ENCODE results near the gene STEAP3.

Gene STEAP3

DNA sequence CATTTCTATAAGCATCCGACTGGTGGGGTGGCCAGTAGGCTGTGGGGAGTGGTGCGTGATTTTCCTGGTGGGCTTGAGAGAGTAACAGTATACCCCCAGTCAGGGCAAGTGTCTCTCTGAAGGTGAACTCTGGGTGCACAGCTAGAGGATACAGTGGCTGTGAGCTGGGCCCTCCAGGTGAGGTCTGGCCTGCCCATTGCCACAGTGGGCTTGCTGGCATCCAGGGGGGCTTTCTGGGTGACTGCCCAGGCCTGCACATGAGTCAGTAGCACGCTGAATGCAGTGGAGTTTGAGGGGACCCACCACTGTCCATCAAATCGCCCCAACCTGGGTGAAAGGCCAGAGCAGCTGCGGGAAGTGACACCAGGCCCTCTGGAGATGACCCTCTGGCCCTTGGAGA lies 4.5 kb downstream of the STEAP3 start:
- DNase-seq, result no peak

DNA sequence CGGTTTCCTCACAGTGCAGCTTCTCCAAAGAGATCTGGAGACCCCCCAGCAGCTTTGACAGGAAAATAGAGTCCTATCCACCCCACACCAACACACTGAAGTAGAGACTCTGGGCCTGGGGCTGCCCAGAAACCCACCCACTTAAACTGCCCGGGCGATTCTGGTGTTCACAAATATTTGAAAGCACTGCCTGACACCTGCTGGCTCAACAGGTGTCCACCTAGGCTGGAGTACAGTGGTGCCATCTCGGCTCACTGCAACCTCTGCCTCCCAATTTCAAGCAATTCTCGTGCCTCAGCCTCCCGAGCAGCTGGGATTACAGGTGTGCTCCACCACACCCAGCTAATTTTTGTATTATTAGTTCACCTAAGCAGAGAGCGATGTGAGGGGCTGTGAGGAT lies 5.3 kb downstream of the STEAP3 start:
- no peak for DNase-seq

GRCh38 chr2:119229716-119230115 lies 6.1 kb downstream of the STEAP3 start:
- DNase-seq, result no peak

- no peak for DNase-seq
Measured at GRCh38 chr2:119230219-119231185, 6.9 kb downstream of the STEAP3 start.

DNA sequence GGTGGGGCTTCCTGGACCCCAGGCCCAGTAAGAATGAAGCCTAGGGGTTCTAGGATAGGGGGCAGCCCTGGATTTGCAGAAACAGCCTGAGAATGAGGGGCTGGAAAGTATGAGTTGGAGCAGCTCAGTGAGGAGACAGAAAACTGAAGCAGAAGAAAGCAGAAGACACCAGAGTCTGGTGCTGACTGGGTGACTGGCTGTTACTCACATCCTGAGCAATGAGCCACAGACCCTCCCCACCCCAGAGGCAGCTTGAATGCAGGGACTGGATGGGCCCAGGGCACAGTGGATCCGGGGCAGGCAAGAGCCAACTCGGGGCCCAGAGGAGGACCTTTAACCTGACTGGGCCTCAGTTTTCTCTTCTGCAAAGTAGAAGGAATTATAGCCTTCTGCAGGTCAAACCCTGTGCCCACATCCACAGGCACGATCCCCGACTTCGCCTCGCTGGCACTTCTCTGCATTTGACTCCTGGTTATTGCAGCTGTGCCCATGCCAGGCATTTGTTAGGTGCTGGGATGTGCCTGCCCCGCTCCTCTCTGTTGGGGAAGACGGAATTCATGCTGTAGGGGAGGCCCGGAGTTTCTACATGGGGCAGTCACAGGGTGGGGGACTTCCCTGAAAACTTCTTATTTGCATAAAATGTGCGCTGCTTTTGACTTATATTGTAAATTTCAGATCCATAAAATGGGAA lies 8.5 kb downstream of the STEAP3 start:
- DNase-seq, result no peak

DNA sequence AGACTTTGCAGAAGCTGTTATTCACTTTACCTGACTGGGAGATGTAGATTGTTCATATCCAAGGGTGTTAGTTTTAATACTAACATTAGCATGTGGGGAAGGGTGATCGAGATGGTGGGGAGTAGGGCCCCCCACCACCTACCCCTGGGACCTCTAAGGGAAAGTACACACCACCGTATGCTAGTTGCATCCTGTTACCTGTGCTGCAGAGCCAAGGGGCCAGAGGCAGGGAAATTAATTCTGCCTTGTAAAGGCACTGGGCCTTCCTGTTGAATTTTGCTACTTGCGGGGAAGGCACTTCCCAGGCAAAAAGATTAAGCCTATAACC lies 9.0 kb downstream of the STEAP3 start:
- no peak for DNase-seq

GRCh38 chr2:119233326-119234020 lies 9.8 kb downstream of the STEAP3 start:
- DNase-seq, result no peak

DNA sequence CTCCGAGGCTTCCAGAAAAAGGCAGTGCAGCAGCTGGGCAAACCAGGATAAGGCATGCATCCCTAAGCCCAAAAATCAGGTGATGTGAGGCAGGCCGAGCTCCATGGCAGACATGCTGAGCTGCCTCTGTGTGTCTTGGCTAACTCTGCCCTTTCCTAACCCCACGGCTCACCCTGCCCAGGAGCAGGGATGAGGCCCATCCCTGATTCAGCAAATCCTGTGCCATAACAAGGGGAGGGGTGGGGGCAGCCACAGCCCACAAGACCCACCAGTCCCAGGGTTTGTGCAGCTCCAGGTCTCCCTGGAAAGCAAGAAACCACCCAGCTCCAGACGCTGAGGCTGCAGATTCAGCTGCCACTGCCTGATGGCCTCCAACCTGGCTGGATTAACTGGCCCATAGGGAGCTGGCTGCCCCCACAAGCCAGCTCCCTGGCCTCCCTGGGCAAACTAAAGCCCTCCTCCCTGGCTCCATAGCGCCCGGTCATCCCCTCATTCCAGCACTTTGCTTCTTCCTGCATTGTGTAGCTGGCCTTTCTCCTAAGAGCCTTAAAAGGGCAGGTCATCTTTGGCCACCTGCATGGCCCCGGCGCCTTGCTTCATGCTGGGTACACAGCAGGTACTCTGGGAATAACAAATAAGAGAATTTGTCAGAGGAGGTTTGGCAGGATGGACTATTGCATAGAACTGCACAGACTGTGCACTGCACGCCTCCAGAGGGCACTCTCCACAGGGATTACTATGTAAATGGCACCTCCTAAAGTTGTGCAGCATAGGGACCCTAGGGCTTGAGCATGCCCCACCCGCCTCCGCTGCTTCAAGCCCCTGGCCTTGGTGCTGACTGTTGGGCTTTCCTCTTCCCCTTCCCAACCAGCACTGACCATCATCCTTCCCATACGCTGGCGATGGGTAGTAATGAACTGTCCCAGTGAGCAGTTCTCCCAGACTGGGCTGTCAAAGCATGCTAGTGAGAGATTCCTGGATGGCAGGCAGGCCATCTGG lies 10.7 kb downstream of the STEAP3 start:
- DNase-seq, result no peak

- no peak for DNase-seq
Measured at GRCh38 chr2:119236796-119237195, 13.2 kb downstream of the STEAP3 start.

DNA sequence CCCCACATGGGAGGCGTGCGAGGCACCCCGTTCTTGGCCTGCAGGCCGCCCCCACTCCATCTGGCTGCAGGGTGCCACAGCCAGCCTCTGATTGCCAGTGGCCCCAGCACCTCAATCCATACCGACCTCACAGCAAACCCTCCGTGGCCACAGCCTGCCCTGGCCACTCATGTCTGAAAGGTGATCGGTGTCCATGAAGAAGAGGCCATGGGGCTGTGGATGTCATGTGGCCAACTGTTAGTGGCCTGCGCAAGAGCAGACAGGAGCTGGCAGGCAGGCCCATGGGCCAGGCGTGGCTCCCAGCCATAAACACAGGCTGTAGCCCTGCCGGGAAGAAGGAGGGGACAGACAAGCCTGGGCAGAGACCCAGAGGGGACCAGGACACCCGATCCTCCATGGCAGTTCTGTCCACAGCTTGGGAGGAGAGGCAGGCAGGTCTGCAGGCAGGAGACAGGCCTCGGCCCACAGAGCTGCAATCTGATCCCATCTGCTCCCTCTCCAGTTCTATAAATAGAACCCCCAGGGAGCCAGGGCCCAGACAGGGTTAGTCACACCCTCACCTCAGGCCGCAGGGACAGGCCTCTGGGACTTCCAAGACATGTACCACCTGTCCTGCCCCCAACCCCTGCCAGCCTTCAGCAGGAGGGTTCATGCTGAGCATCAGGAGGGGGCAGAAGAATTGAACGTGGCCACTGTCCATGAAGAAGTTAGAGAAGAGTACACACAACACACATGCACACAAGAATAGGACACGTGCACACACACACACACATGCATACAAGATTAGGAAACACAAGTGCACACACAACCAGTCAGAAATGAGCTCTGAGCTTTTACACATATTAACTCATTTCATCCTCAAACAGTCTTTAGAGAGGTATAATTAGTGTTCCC lies 16.9 kb downstream of the STEAP3 start:
- DNase-seq, result no peak

DNA sequence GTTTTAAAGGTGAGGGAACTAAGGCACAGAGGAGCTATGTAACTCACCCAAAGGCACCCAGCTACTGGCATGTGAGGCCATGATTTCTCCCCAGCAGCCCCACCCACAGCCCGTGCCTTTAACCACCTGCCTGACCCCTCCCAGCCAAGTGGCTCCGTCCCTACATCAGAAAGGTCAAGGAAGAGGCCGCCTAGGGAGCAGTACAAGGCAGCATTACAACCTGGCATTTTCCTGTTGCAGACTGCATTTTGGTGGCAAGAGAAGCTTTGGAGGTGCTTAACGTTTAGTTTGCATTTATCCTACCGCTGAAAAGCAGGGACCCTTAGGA lies 17.5 kb downstream of the STEAP3 start:
- DNase-seq, result no peak

DNA sequence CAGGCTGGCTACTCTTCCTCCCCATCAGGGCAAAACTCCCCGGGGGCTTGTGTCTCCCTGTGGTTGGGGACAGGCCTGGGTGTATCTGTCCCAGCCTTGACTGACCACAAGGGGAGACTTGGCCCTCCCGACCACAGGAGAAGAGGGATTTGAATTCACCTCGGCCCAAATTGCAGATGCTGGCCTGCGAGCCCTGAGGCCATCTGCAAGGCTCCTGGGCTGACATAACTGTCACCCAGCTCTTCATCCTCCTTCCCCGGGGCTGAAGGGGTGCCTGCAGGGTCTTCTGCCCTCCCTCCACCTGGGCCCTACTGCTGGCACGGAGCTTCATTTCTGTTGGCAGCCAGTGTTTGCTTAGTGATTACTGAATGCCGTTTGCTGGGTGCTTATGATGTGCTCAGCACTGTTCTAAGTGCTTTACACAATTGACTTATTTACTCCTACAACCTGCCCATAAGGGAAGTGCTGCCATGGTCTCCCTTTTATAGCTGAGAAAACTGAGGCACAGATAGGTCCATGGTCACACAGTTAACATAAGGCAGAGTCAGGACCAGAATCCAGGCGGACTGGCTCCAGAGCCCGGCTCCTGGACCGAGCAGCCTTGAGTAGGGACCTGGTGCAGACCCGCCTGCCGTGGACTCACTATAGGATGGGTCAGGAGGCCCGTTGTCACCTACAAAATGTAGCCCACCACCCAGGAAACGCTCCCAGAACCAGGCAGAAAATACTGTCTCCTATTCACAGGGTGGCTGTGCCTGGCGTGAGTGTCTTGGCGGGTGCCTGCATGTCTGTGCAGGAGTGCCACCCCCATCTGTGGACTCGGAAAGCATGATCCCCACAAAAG lies 18.9 kb downstream of the STEAP3 start:
- no peak for DNase-seq

GRCh38 chr2:119243621-119244020 lies 20.0 kb downstream of the STEAP3 start:
- DNase-seq, result no peak

DNA sequence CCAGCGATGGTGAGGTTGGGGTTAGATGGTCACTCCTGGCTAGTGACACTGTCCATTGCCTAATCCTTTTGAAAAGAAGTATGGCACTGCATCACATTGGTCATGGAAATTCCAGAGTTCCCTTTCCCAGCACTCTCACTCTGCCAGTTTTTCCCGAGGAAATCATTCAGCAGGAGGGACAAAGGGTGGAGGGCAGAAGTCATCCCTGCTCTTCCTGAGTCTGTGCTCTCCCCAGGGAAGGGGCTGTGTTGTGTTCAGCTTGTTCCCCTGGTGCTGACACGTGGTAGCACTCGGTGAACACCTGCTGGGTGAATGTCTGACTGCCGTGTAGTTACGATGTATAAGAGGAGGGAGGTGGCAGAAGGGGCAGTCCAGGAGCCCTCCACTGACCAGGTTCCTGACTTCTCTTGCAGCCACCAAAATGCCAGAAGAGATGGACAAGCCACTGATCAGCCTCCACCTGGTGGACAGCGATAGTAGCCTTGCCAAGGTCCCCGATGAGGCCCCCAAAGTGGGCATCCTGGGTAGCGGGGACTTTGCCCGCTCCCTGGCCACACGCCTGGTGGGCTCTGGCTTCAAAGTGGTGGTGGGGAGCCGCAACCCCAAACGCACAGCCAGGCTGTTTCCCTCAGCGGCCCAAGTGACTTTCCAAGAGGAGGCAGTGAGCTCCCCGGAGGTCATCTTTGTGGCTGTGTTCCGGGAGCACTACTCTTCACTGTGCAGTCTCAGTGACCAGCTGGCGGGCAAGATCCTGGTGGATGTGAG lies 21.6 kb downstream of the STEAP3 start:
- no peak for DNase-seq

GRCh38 chr2:119245841-119246230 lies 22.2 kb downstream of the STEAP3 start:
- DNase-seq, result no peak

DNA sequence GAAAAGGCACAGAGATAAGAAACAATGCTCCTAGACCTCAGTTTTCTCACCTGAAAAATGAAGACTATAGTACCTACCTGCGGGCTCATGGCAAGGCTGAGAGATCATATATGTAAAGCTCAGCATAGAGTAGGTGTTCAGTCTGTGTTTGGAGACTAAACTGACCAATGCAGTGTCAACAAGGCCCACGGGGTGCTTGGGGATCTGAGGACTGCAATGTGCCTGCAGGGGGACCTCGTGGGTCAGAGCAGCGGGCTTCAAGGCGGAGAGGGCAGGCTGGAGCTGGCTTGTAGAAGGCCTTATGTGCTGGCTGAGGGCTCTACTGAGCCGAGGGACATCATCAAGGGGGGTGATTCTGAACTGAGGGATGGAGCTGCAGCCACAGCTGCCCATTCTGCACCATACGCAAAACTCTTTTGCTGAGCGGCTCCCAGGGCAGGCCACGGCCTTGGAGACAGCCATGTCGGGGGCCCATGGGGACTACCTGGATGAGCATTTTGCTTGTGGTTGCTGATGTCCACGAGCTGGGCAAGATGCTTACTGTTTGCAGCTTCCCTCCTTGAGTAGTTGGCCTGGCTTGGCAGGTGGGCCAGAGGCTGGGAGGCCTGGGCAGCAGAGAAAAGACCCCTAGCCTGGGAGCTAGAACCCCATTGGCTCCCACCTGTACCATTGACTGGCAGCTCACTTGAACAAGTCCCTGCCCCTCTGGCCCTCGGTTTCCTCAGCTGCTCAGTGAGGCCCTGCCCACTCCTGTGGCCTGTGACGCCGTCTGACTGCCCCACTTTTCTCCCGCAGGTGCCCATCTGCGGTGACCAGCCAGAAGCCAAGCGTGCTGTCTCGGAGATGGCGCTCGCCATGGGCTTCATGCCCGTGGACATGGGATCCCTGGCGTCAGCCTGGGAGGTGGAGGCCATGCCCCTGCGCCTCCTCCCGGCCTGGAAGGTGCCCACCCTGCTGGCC lies 23.5 kb downstream of the STEAP3 start:
- no peak for DNase-seq

GRCh38 chr2:119247844-119248271 lies 24.2 kb downstream of the STEAP3 start:
- DNase-seq, result no peak

DNA sequence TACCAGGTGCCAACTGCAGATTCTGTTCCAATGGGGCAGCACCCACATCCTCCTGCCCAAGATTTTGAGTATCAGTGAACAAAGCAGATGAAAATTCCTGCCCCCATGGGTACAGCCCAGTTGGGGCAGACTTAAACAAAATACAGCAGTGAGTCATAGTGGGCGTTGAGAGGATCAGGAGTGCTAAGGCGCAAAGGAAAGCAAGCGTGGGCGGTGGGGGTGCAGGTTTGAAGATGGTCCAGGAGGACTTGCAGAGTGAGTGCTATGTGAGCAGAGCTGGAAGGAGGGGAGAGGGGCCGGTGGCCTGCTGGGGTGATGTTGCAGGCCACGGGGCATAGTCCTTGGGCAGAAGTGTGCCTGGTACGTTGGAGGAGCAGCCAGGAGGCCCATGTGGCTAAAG lies 24.7 kb downstream of the STEAP3 start:
- no peak for DNase-seq

DNA sequence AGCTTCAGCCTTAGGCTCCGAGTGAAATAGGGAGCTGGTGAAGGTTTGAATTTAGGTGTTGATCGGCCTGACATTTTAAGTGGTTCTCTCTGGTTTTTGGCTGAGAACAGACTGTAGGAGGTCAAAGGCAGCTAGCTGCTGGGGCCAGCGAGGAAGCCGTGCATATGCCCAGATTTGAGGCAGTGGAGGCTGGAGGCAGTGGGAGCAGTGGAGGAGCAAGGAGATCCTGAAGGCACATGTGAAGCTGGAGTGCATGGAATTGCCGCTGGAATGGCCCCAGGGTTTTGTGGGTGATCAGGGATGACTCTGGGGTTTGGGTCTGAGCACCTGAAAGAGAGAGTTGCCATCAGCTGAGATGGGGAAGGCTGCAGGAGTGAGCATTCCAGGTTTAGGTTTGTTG lies 25.1 kb downstream of the STEAP3 start:
- no peak for DNase-seq

Data from CD4-positive, alpha-beta T cell treated with Interleukin-10 for 1 hour (primary cell).